ENCODE results near the gene SPRED2.

Gene SPRED2

GRCh38 chr2:65364986-65365733, 67.2 kb downstream of the SPRED2 start:
- no peak for DNase-seq (ENCODE audit: low read depth)

DNA sequence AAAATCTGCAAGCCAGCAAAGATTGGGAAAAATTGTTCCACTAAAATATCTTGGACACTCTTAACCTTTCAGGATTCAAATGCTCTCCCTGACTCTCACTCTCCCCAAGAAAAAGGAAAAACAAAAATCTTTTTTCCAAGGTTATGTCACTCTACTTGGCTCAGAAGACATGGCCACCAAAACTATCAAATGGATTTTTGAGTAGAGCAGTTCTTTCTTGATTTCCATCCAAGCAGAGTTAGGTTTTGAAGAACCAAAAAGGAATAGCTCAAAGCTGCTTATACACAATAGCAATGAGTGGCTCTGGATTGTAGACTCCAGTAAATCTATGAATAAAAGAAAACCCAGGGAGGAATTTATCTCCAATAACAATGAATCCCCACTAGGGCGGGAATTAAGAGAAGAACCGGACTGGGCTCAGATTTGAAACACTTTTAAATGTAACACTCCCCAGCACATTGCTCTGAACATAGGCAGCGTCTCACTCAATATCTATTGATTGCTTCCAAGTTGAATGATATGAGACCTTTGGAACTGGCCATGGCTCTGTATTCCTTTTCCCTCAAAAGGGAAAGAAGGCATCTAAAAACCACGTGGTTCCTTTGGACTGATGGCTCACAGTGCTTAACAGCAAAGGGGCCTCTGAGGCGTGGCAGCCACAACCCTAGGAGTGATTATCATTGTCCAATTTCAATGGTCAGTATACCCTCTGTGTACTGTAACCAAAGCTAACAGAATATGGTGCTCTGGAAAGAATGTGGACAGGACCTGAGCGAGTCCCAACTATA, 68.3 kb downstream of the SPRED2 start:
- no peak for DNase-seq (ENCODE audit: low read depth)

DNA sequence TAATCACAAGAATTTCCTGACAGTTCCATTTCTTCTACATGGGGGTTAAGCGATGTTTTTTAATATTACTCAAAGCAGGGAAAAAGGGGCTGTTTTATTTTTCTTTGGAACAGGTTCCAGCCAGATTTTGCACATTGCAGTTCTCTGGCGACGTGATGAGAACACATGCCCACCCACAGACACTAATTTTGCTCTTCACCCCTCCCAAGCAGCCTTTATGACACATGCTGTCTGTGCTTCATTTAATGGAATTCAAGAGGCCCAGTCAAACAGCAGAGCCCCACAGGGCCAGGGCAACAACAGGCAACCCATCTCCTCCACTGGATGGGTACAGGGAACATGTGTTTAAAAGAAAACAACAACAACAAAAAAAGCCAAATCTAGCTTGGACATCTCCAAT, 70.8 kb downstream of the SPRED2 start:
- DNase-seq (ENCODE audit: low read depth): no peak

- no peak for DNase-seq (ENCODE audit: low read depth)
Observed at GRCh38 chr2:65360441-65360840, 72.0 kb downstream of the SPRED2 start.

- no peak for DNase-seq (ENCODE audit: low read depth)
Observed at GRCh38 chr2:65358678-65359400, 73.6 kb downstream of the SPRED2 start.

DNA sequence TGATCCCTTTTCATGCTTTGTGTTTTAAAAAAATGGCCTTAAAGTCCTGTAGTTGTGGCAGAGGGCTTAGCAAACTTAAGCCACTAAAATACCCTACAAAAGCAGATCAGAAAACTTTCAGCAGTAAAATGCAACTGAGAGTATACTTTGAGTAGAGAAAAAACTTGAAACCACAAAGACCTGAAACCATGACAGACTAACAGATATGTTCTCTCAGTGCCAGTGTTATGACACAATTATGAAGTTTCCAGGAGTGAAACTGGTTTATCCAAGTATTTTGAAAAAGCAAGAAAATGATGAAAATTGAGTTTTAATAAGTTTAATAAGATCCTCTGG, 74.5 kb downstream of the SPRED2 start:
- no peak for DNase-seq (ENCODE audit: low read depth)

DNA sequence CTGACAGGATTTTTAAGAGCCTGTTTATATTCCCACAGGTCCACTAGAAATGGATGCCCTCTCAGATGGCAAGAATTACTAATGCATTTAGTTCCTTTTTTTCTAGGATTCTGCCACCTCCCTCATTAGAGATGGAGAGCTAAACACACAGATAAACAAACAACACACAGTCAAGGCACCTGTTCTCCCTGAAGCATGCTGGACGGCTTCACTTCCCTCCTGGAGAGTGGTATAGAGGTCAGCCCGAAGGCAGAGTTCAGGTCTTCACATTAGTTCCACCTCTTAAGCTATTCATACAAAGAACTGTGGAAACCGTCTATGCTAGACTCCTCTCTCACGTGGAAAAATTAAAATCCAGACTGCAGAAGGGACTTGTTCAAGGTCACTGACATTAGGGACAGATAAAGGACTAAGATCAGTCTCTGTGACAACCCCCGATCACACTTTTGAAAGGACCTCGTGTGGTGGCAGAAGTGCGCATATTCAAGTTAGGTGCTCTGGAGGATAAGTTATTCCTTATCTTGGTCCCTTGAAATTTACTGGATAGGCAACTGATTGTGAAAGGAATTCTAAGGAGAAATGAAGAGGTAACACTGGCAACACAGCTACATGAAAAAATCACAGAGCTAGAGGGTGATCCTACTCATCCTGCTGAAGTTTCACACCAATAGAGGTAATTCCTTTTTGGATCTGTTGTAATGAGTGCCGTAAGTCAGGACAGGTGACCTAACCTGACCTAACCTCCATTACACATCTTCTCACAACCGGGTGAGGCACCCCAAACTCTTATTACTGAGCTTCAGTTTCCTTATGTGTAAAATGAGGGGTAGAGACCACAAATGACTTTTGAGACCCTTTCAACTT, 75.1 kb downstream of the SPRED2 start:
- DNase-seq (ENCODE audit: low read depth): no peak

DNA sequence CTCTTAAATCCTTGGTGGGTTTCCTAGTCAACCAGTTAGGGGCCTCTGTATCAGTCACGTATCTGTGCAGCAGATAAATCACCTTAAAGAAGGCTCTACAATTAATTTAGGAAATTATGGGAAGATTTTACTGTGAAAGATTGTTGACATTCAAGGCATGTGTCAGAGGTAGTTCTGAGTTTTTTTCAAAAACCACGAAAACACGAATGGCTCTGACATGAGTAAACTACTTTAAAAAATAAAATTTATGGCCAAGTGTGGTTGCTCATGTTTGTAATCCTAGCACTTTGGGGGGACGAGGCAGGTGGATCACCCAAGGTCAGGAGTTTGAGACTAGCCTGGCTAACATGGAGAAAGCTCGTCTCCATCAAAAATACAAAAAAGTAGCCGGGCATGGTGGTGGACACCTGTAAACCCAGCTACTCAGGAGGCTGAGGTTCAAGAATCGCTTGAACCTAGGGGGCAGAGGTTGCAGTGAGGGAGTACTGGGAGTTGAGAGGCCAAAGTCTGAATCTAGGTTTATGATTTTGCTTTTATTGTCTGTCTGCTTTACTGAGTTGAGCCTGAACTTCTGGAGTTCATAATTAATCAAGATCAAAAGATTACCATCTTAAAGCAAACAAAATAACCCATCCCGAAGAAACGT, 77.1 kb downstream of the SPRED2 start:
- no peak for DNase-seq (ENCODE audit: low read depth)

DNA sequence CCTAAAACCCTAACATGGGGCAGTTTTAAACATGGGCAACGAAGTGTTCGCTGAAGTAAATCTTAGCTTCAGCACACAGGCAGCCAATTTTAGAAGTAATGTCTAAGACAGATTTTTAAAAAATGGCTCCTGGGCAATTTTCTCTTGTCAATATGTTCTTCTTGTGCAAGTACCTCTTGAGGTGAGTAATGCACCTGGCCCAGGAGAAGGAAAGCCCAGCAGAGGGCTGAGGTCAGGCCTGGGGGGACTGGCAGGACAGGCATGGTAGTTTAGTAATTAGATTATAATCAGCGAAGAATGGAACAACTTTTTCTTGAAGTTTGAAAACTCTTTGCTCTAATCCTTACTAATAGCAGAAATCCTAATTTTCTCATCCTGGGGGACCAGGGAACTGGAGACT, 77.6 kb downstream of the SPRED2 start:
- DNase-seq (ENCODE audit: low read depth): no peak

DNA sequence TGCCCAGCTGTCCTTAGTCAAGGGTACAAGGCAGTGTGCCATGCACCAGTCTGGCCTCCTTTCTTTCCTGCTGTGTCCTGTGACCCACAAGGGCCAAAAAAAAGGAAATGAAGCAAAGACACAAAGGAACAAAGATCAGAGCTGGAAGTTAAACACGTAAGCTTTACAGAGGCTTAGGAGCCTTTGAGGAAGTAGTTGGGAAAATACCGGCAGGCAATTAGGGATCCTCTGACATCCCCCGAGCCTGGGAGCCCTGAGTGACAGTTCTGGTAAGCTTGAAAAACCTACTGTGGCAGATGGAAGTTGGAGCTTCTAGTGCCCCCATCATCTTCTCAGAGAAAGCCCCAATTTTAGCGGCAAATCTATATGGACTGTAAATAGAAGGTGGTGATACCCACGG, 78.5 kb downstream of the SPRED2 start:
- no peak for DNase-seq (ENCODE audit: low read depth)

- DNase-seq (ENCODE audit: low read depth): no peak
Observed at GRCh38 chr2:65353046-65353445, 79.4 kb downstream of the SPRED2 start.

- no peak for DNase-seq (ENCODE audit: low read depth)
Observed at GRCh38 chr2:65351948-65352595, 80.3 kb downstream of the SPRED2 start.

DNA sequence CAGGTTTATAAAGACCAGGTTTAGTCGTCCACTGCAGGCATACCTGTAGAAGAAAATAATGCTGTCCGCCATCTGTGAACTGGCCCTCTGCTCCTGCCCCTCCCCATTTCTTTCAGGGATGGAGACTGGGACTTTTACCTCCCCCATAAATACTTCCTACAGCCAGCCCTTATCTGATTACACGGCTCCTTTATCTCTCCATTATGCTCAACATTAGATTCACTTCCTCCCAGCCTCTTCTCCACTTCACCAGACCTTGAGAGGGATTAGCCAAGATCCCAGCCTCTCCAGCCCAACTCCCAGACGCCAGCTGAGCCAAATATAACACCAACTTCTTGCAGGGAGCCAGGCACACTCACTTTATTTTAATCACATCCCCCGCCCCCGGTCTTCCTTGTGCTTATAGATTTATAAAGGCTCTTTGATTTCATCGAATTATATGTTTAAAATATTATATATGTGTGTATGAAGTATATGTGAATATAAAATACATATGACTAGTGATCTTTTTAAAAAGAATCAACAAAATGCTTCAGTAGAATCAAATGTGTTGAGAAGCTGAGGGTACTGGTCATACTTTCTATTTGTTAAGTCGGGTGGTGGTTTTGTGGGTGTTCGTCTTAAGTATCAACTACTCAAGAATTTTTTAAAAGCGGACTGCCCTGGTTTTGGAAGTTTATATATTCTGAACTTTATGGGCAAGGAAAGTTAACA, 81.0 kb downstream of the SPRED2 start:
- DNase-seq (ENCODE audit: low read depth): peak; percentile 48

- no peak for DNase-seq (ENCODE audit: low read depth)
Observed at GRCh38 chr2:65350651-65351056, 81.7 kb downstream of the SPRED2 start.

DNA sequence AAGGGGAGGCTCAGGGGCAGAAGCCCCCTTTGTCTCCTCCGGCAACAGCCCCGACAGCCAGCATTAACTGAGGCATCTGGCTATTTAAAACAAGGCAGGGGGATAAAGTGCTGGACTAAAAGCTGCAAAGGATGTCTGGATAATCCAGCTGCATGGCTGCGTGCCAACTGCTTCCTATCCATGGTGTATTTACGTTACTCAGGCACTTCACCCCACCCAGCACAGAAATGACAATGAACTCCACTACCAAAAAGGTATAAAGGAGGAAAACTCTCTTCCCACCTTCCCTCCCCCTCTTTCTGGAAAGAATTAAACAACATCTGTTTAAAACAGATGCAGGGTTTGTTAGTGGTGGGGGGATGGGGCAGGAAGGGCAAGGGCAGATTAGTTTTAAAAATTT, 82.5 kb downstream of the SPRED2 start:
- peak; percentile 58 for DNase-seq (ENCODE audit: low read depth)

- no peak for DNase-seq (ENCODE audit: low read depth)
Observed at GRCh38 chr2:65347913-65348312, 84.5 kb downstream of the SPRED2 start.

GRCh38 chr2:65345631-65346030, 86.8 kb downstream of the SPRED2 start:
- DNase-seq (ENCODE audit: low read depth): no peak

GRCh38 chr2:65344689-65345088, 87.7 kb downstream of the SPRED2 start:
- DNase-seq (ENCODE audit: low read depth): no peak

DNA sequence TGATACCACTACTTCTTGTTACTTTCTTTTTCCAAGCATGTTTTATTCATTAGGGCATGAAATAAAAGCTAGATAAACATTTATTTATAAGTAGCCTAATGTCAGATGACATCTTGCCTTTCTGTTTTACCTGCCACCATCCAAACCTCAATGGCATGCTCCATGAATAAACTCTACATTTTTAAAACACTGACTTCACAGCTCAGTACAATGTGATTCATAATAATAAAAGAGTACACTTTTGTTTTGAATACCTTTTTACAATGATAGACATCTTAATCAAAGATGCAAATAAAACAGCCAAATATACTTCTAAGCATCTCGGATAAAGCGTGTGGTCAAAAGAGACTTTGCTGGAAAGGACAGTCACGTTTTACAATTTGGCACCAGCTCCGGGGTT, 88.2 kb downstream of the SPRED2 start:
- no peak for DNase-seq (ENCODE audit: low read depth)

DNA sequence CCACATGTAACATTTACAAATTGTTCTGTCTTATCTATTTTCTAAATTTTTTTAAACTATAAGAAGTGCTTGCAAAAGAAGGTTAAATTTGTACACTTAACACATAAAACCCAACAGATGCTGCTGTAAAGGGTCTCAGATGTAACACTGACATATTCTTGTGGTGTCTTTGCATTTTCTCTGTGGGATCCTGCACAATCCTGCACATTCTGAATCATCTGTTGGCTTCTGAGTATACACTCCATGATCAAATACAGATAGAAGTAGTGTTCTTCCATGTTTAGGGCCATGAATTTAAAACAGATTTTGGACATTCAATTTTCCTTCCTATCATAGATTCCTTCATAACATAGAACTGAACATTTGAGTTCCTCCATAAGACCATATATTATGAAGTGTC, 89.0 kb downstream of the SPRED2 start:
- DNase-seq (ENCODE audit: low read depth): no peak
